Measurements from ENCODE around the gene CLMN.

CLMN gene

DNA sequence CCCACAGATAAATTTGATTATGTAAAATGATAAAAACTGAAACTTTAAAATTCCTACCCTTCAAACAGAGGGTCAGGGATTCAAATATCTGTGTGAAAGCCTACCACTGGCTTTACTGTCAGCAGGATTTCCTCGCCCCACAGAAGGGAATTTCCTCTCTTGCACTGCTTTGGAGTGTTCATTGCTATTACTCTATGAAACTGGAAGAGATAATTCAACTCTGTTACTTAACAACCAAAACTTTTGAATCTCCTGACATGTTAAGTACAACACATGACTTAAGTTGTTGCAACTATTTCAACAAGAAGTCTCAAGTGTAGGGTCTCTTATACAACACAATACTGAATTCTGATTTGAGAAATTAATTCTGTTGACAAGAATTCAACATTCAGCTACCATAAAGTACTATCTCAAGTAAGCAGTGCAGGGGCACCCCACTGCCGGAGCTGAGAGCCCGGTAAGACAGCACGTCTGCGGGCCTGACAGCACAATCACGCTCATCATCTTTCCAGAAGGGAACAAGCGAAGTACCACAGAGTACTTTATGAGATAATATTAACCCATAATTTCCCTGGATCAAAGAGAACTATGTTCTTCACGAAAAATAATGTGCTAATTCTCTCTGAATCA lies 185.3 kb downstream of the CLMN start:
- no peak for DNase-seq (ENCODE audit: low read depth in 2 of 2)

DNA sequence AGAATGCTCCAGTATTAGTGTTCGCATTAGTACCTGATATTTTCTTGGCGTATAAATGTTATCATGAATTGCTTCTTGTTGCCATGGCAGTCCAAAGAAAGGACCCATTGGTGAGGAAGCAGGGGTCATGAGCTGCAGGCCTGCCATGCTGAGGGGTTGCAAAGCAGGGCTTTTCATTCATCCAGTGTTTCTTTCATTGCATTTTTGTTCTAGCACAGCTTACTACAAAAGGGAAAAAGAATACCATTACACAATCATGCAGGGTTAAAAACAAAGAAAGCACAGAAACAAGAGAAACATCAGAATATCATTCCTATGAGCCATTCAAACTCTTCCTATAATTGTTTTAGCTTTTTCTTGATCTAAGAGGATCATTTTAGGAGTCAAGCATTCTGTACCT lies 186.4 kb downstream of the CLMN start:
- DNase-seq (ENCODE audit: low read depth in 2 of 2) = no peak

GRCh38 chr14:95132760-95133159 lies 186.9 kb downstream of the CLMN start:
- no peak for DNase-seq (ENCODE audit: low read depth in 2 of 2)

Measured in fibroblast of skin of left biceps (primary cell).